ENCODE data around the gene CNTN4.
"Not testable (repeated sequence)": the region's sequence is repeated elsewhere in the genome, so short reads cannot be mapped to it uniquely, and the experiment has no call there.

CNTN4 gene

GRCh38 chr3:2484162-2485026 is 385.7 kb downstream of the CNTN4 start:
- DNase-seq, result no peak
- in situ Hi-C loops (cut with MboI; ENCODE audit: low pct_unique_long_range_greater_than_20kb, low sequenced_read_pairs), result no loop called here

GRCh38 chr3:2485027-2485375 is 386.3 kb downstream of the CNTN4 start:
- in situ Hi-C loops (cut with MboI; ENCODE audit: low pct_unique_long_range_greater_than_20kb, low sequenced_read_pairs), result no loop called here
- no peak for DNase-seq

GRCh38 chr3:2495746-2496145 is 397.1 kb downstream of the CNTN4 start:
- DNase-seq, result no peak
- in situ Hi-C loops (cut with MboI; ENCODE audit: low pct_unique_long_range_greater_than_20kb, low sequenced_read_pairs), result no loop called here

- in situ Hi-C loops (cut with MboI; ENCODE audit: low pct_unique_long_range_greater_than_20kb, low sequenced_read_pairs), result no loop called here
- no peak for DNase-seq
These were observed 406.2 kb downstream of the CNTN4 start for GRCh38 chr3:2504912-2505311.

GRCh38 chr3:2506776-2507175 is 408.1 kb downstream of the CNTN4 start:
- DNase-seq, result no peak
- in situ Hi-C loops (cut with MboI; ENCODE audit: low pct_unique_long_range_greater_than_20kb, low sequenced_read_pairs), result no loop called here

- no peak for DNase-seq
- in situ Hi-C loops (cut with MboI; ENCODE audit: low pct_unique_long_range_greater_than_20kb, low sequenced_read_pairs), result no loop called here
These were observed 412.0 kb downstream of the CNTN4 start for GRCh38 chr3:2510591-2511145.

GRCh38 chr3:2511356-2511755 is 412.7 kb downstream of the CNTN4 start:
- DNase-seq, result no peak

GRCh38 chr3:2512881-2513280 is 414.2 kb downstream of the CNTN4 start:
- in situ Hi-C loops (cut with MboI; ENCODE audit: low pct_unique_long_range_greater_than_20kb, low sequenced_read_pairs), result no loop called here
- DNase-seq, result no peak

More at GRCh38 chr3:2511356-2511755, 412.7 kb downstream of the CNTN4 start:
- in situ Hi-C loops (cut with MboI; ENCODE audit: low pct_unique_long_range_greater_than_20kb, low sequenced_read_pairs), result no loop called here

- in situ Hi-C loops (cut with MboI; ENCODE audit: low pct_unique_long_range_greater_than_20kb, low sequenced_read_pairs), result no loop called here
- no peak for DNase-seq
These were observed 415.3 kb downstream of the CNTN4 start for GRCh38 chr3:2513986-2514385.

- no peak for DNase-seq
- in situ Hi-C loops (cut with MboI; ENCODE audit: low pct_unique_long_range_greater_than_20kb, low sequenced_read_pairs), result no loop called here
These were observed 418.2 kb downstream of the CNTN4 start for GRCh38 chr3:2516762-2517441.

- in situ Hi-C loops (cut with MboI; ENCODE audit: low pct_unique_long_range_greater_than_20kb, low sequenced_read_pairs), result no loop called here
- no peak for DNase-seq
These were observed 419.0 kb downstream of the CNTN4 start for GRCh38 chr3:2517500-2518172.

GRCh38 chr3:2523281-2523836 is 424.7 kb downstream of the CNTN4 start:
- DNase-seq, result no peak
- in situ Hi-C loops (cut with MboI; ENCODE audit: low pct_unique_long_range_greater_than_20kb, low sequenced_read_pairs), result no loop called here

GRCh38 chr3:2525968-2526367 is 427.3 kb downstream of the CNTN4 start:
- in situ Hi-C loops (cut with MboI; ENCODE audit: low pct_unique_long_range_greater_than_20kb, low sequenced_read_pairs), result no loop called here
- no peak for DNase-seq

- DNase-seq, result no peak
- in situ Hi-C loops (cut with MboI; ENCODE audit: low pct_unique_long_range_greater_than_20kb, low sequenced_read_pairs), result no loop called here
These were observed 428.3 kb downstream of the CNTN4 start for GRCh38 chr3:2526926-2527325.

GRCh38 chr3:2527328-2527727 is 428.7 kb downstream of the CNTN4 start:
- DNase-seq; in situ Hi-C loops (cut with MboI; ENCODE audit: low pct_unique_long_range_greater_than_20kb, low sequenced_read_pairs): not testable (repeated sequence)

- DNase-seq; in situ Hi-C loops (cut with MboI; ENCODE audit: low pct_unique_long_range_greater_than_20kb, low sequenced_read_pairs): not testable (repeated sequence)
These were observed 436.1 kb downstream of the CNTN4 start for GRCh38 chr3:2534767-2535166.

- in situ Hi-C loops (cut with MboI; ENCODE audit: low pct_unique_long_range_greater_than_20kb, low sequenced_read_pairs), result no loop called here
- DNase-seq, result no peak
These were observed 436.5 kb downstream of the CNTN4 start for GRCh38 chr3:2535206-2535605.

- in situ Hi-C loops (cut with MboI; ENCODE audit: low pct_unique_long_range_greater_than_20kb, low sequenced_read_pairs), result no loop called here
- no peak for DNase-seq
These were observed 437.9 kb downstream of the CNTN4 start for GRCh38 chr3:2536575-2536974.

- no peak for DNase-seq
- in situ Hi-C loops (cut with MboI; ENCODE audit: low pct_unique_long_range_greater_than_20kb, low sequenced_read_pairs), result no loop called here
These were observed 441.4 kb downstream of the CNTN4 start for GRCh38 chr3:2540115-2540514.

- DNase-seq, result no peak
- in situ Hi-C loops (cut with MboI; ENCODE audit: low pct_unique_long_range_greater_than_20kb, low sequenced_read_pairs), result no loop called here
These were observed 444.6 kb downstream of the CNTN4 start for GRCh38 chr3:2543247-2543646.
